GM23338 (cell line): ENCODE data around the gene TRAF5.
"Not testable (repeated sequence)": the region's sequence is repeated elsewhere in the genome, so short reads cannot be mapped to it uniquely, and the experiment has no call there.

Experiments
- CTCF ChIP-seq, 2 experiments: fragments of 200-600 bp in 1 of 2; sonication (generic) in 1 of 2; conservative IDR thresholded peaks; 2 replicates each; pipeline versions ENCODE4 v1.5.1 to v1.6.1; 2016 to 2017; ENCODE audit warnings: antibody characterized with exemption in 2 of 2, low read depth in 2 of 2, mild to moderate bottlenecking in 2 of 2, moderate library complexity in 1 of 2
- EZH2 ChIP-seq: fragments of 200-600 bp; sonication (generic); IDR thresholded peaks from one replicate; pipeline ENCODE4 v1.8.0; 2017; ENCODE audit warnings: antibody characterized with exemption, mild to moderate bottlenecking, low read depth; ENCODE audit not compliant: unreplicated experiment
- EZH2phosphoT487 ChIP-seq: fragments of 200-600 bp; sonication (generic); IDR thresholded peaks from one replicate; pipeline ENCODE4 v1.8.1; 2018; ENCODE audit warnings: antibody characterized with exemption; ENCODE audit not compliant: unreplicated experiment
- JUNB ChIP-seq: IDR thresholded peaks from one replicate; pipeline ENCODE4 v1.6.1; 2016; ENCODE audit warnings: antibody characterized with exemption; ENCODE audit not compliant: unreplicated experiment
- REST ChIP-seq: IDR thresholded peaks from one replicate; pipeline ENCODE4 v1.6.1; 2018; ENCODE audit warnings: antibody characterized with exemption; ENCODE audit not compliant: unreplicated experiment

- not testable (repeated sequence) for TF ChIP-seq CTCF (conservative IDR thresholded peaks at IDR 0.05; ENCODE audit: low read depth in 2 of 2); EZH2phosphoT487; EZH2; REST; JUNB
These were observed 71.8 kb downstream of the TRAF5 start for GRCh38 chr1:211398266-211398930.
